ENCODE data around the gene KCNMA1. TPM values are rescaled to one million over a fixed set of nuclear protein-coding genes. Genes with fewer than 3 reads are reported as not detected.

The KCNMA1 gene
- polyA plus RNA-seq, 1 of the 3 experiments (the other 2 are of a cell fraction): 107 TPM

GRCh38 chr10:76973091-76974016, 664.3 kb downstream of the KCNMA1 start:
- POLR2A ChIA-PET: interaction anchor here (0.6 to 5.6 kb wide), 4 partner anchors 34 to 420 kb away, joined by 3 to 105 read pairs (median 8); no protein-coding TSS in a partner anchor
- CTCF ChIA-PET: interaction anchor here (0.9 to 5.6 kb wide), 4 partner anchors 10 to 670 kb away, joined by 3 to 49 read pairs (median 7); no protein-coding TSS in a partner anchor
- DNase-seq: peak; percentile 46
- Histone ChIP-seq H3K27me3 (ENCODE audit: insufficient read depth) (no peaks in the 10 kb centered on the region), H4K20me1 (ENCODE audit: insufficient read depth) (no peaks in the 10 kb centered on the region), H3F3A (replicated peaks; ENCODE audit: insufficient read depth) (no peaks in the 10 kb centered on the region), H3K79me2 (ENCODE audit: insufficient read depth) (no peaks in the 10 kb centered on the region), H3K9ac (no peak overlapping the region), H3K4me3 (ENCODE audit: low read depth in 2 of 2, low read length in 1 of 2) (no peak overlapping the region), H3K4me2 (no peak overlapping the region), H3K4me1 (ENCODE audit: control insufficient read depth in 1 of 2, insufficient read depth in 2 of 2, low read depth in 1 of 2, low read length in 1 of 2) (peaks cover 0 to 76% of the 10 kb centered on the region in 2 experiments; a peak in 2 of 4 replicates), H2AFZ (ENCODE audit: low read depth) (no peak overlapping the region), H3K36me3 (replicated peaks in 1 of 2; ENCODE audit: control insufficient read depth in 1 of 2, insufficient read depth in 2 of 2, low read length in 1 of 2) (peaks cover 0 to 15% of the 10 kb centered on the region in 2 experiments), H3K9me3 (no peaks in the 10 kb centered on the region), H3K9me2 (no peaks in the 10 kb centered on the region), H3K27ac (ENCODE audit: low read depth in 2 of 2, low read length in 1 of 2) (peak overlapping the region in 1 of 2 experiments; percentile 100; a peak in 2 of 4 replicates)
- WGBS (ENCODE audit: low lambda C conversion rate): 75% methylated on average over 10 of the region's 10 CpGs
- peak; percentile 12; the same call in 1 of the 2 replicates for TF ChIP-seq RAD21 (IDR thresholded peaks at IDR 0.05; ENCODE audit: low read length)
- TF ChIP-seq RCOR1 (IDR thresholded peaks at IDR 0.05; ENCODE audit: low read length): no peak
- peak; percentile 86; the same call in 1 of the 2 replicates for TF ChIP-seq FOXJ3 (CRISPR knock-in tag; IDR thresholded peaks at IDR 0.05)
- TF ChIP-seq GATA2 (CRISPR knock-in tag; IDR thresholded peaks at IDR 0.05): peak; percentile 96
- peak in 1 of 2 experiments; percentile 92; a peak in 2 of 4 replicates for TF ChIP-seq EP300 (IDR thresholded peaks at IDR 0.05; ENCODE audit: borderline replicate concordance in 1 of 2, low read depth in 1 of 2, low read length in 1 of 2)

GRCh38 chr10:76972541-76972940, 665.1 kb downstream of the KCNMA1 start:
- Histone ChIP-seq H3K27ac (ENCODE audit: low read depth in 2 of 2, low read length in 1 of 2) (peak overlapping the region in 1 of 2 experiments; percentile 100; a peak in 2 of 4 replicates), H3K9ac (no peak overlapping the region), H3K4me1 (ENCODE audit: control insufficient read depth in 1 of 2, insufficient read depth in 2 of 2, low read depth in 1 of 2, low read length in 1 of 2) (peaks cover 0 to 70% of the 10 kb centered on the region in 2 experiments; a peak in 2 of 4 replicates), H3K79me2 (ENCODE audit: insufficient read depth) (no peaks in the 10 kb centered on the region), H4K20me1 (ENCODE audit: insufficient read depth) (no peaks in the 10 kb centered on the region), H3F3A (replicated peaks; ENCODE audit: insufficient read depth) (no peaks in the 10 kb centered on the region), H3K27me3 (ENCODE audit: insufficient read depth) (no peaks in the 10 kb centered on the region), H2AFZ (ENCODE audit: low read depth) (no peak overlapping the region), H3K4me2 (no peak overlapping the region), H3K4me3 (ENCODE audit: low read depth in 2 of 2, low read length in 1 of 2) (no peak overlapping the region), H3K36me3 (replicated peaks in 1 of 2; ENCODE audit: control insufficient read depth in 1 of 2, insufficient read depth in 2 of 2, low read length in 1 of 2) (peaks cover 0 to 14% of the 10 kb centered on the region in 2 experiments), H3K9me3 (no peaks in the 10 kb centered on the region), H3K9me2 (no peaks in the 10 kb centered on the region)
- TF ChIP-seq USF2 (IDR thresholded peaks at IDR 0.05; ENCODE audit: borderline replicate concordance, low read depth, low read length) (no peak), CHD2 (IDR thresholded peaks at IDR 0.05; ENCODE audit: low read length, partially characterized antibody) (no peak), GATA2 (CRISPR knock-in tag; IDR thresholded peaks at IDR 0.05) (no peak), ELF1 (IDR thresholded peaks at IDR 0.05) (no peak), NRF1 (IDR thresholded peaks at IDR 0.05; ENCODE audit: low read depth, low read length) (no peak), JUND (IDR thresholded peaks at IDR 0.05) (no peak), GABPA (IDR thresholded peaks at IDR 0.05; ENCODE audit: low read depth) (no peak), RCOR1 (IDR thresholded peaks at IDR 0.05; ENCODE audit: low read length) (no peak), FOXM1 (IDR thresholded peaks at IDR 0.05; ENCODE audit: low read depth) (no peak), RAD21 (IDR thresholded peaks at IDR 0.05; ENCODE audit: low read length) (no peak), USF1 (IDR thresholded peaks at IDR 0.05; ENCODE audit: borderline replicate concordance, low read depth) (no peak), MXI1 (IDR thresholded peaks at IDR 0.05; ENCODE audit: low read depth, low read length) (no peak)
- ChIA-PET POLR2A (interaction anchor here (5.6 kb wide), 1 partner anchor 33 kb away, joined by 105 read pairs; no protein-coding TSS in a partner anchor), CTCF (interaction anchor here (2.3 to 5.6 kb wide), 2 partner anchors 11 to 669 kb away, joined by 10 to 49 read pairs; no protein-coding TSS in a partner anchor)
- no peak for DNase-seq
- WGBS (ENCODE audit: low lambda C conversion rate): 70% methylated on average over 2 of the region's 2 CpGs

Data from SK-N-SH (cell line).